Neural progenitor cell (in vitro differentiated cells): ENCODE data around the gene MED9. TPM values are rescaled to one million over a fixed set of nuclear protein-coding genes. Genes with fewer than 3 reads are reported as not detected.

Experiments
- DNase-seq: peaks from one replicate; pipeline ENCODE4 v3.0.0-alpha.2; 2016; ENCODE audit warnings: low spot score
- H2AFZ ChIP-seq: fragments of 200-600 bp; sonication (generic); replicated peaks from 2 replicates; pipeline ENCODE4 v1.6.1; 2016; ENCODE audit warnings: antibody characterized with exemption
- H3F3A ChIP-seq: fragments of 200-600 bp; sonication (generic); 2 replicates; pipeline ENCODE4 v1.6.1; 2016; ENCODE audit warnings: antibody characterized with exemption, low read depth
- H3K27ac ChIP-seq: fragments of 200-600 bp; sonication (generic); 2 replicates; pipeline ENCODE4 v1.5.1; 2016; ENCODE audit warnings: mild to moderate bottlenecking
- H3K27me3 ChIP-seq: fragments of 200-600 bp; sonication (generic); 2 replicates; pipeline ENCODE4 v1.6.1; 2016; ENCODE audit warnings: mild to moderate bottlenecking, moderate library complexity
- H3K36me3 ChIP-seq: fragments of 200-600 bp; sonication (generic); 2 replicates; pipeline ENCODE4 v1.5.1; 2016
- H3K4me1 ChIP-seq: fragments of 200-600 bp; sonication (generic); 2 replicates; pipeline ENCODE4 v1.6.1; 2016; ENCODE audit warnings: mixed run types
- H3K4me2 ChIP-seq: fragments of 200-600 bp; sonication (generic); 2 replicates; pipeline ENCODE4 v1.6.1; 2016
- H3K4me3 ChIP-seq: fragments of 200-600 bp; sonication (generic); 2 replicates; pipeline ENCODE4 v1.5.1; 2016
- H3K79me2 ChIP-seq: fragments of 200-600 bp; sonication (generic); 2 replicates; pipeline ENCODE4 v1.6.1; 2016; ENCODE audit warnings: low read depth
- H3K9ac ChIP-seq: fragments of 200-600 bp; sonication (generic); 2 replicates; pipeline ENCODE4 v1.6.1; 2016
- H3K9me3 ChIP-seq: fragments of 200-600 bp; sonication (generic); 2 replicates; pipeline ENCODE4 v1.5.1; 2016; ENCODE audit warnings: low read depth
- H4K20me1 ChIP-seq: fragments of 200-600 bp; sonication (generic); 2 replicates; pipeline ENCODE4 v1.6.1; 2016; ENCODE audit warnings: low read depth
- H3K27ac Mint-ChIP-seq: 3 replicates; pipeline ENCODE4 v1.8.0; 2021; ENCODE audit warnings: mixed read lengths
- H3K27me3 Mint-ChIP-seq: 2 replicates; pipeline ENCODE4 v1.8.0; 2022; ENCODE audit warnings: low read depth, mild to moderate bottlenecking, inconsistent platforms, moderate library complexity, mixed read lengths; ENCODE audit not compliant: insufficient read depth
- H3K36me3 Mint-ChIP-seq: 3 replicates; pipeline ENCODE4 v1.8.0; 2021; ENCODE audit warnings: mixed read lengths
- H3K4me1 Mint-ChIP-seq: 3 replicates; pipeline ENCODE4 v1.8.0; 2021; ENCODE audit warnings: mixed read lengths
- H3K4me3 Mint-ChIP-seq: 3 replicates; pipeline ENCODE4 v1.8.0; 2021; ENCODE audit warnings: mild to moderate bottlenecking, moderate library complexity, mixed read lengths
- H3K9me3 Mint-ChIP-seq: 3 replicates; pipeline ENCODE4 v1.8.0; 2020; ENCODE audit warnings: mixed read lengths
- EZH2 ChIP-seq: fragments of 200-600 bp; sonication (generic); IDR thresholded peaks from 2 replicates; pipeline ENCODE4 v1.6.1; 2017; ENCODE audit warnings: antibody characterized with exemption, mild to moderate bottlenecking, moderate library complexity
- EZH2phosphoT487 ChIP-seq: fragments of 200-600 bp; sonication (generic); IDR thresholded peaks from 2 replicates; pipeline ENCODE4 v1.6.1; 2017; ENCODE audit warnings: antibody characterized with exemption
- total RNA-seq: library from RNA; depleted of rRNA; stranded (reverse); fragments of >200 nt; gene quantifications from 2 replicates; pipeline ENCODE4 v1.2.3, GENCODE V29; 2015; ENCODE audit warnings: low replicate concordance
- TF ChIP-seq, protein P1 (sequence below): fragments of 200-600 bp; sonication (generic); IDR thresholded peaks from 2 replicates; pipeline ENCODE4 v1.5.1; 2017; ENCODE audit warnings: antibody characterized with exemption, mild to moderate bottlenecking

The MED9 gene
- total RNA-seq, 1 donor from 2014 or later, result 15.7 TPM

DNA sequence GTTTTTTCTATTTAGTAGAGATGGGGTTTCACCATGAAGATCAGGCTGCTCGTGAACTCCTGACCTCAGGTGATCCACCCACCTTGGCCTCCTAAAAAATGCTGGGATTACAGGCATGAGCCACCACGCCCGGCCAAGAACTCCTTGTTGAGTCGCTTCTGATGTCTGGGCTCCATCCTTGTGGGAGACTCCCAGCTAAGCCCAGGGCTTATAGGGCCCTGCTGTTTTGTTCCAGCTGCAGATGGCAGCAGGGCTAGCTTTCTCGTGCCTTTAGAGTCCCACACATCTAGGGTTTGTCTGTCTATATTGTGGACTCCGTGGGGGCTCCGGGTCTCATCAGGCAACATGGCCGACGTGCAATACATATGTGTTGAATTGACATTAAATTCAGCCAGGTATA lies 39.3 kb upstream of the MED9 start:
- Histone ChIP-seq H3K36me3 (no peaks in the 10 kb centered on the region), H3K4me1 (peaks cover 5% of the 10 kb centered on the region), H3K4me2 (no peak overlapping the region), H3K79me2 (no peaks in the 10 kb centered on the region), H2AFZ (no peak overlapping the region), H4K20me1 (no peaks in the 10 kb centered on the region), H3K9me3 (no peaks in the 10 kb centered on the region), H3K27ac (no peak overlapping the region), H3K27me3 (peaks cover 2% of the 10 kb centered on the region), H3K9ac (no peak overlapping the region), H3F3A (peaks cover 5% of the 10 kb centered on the region), H3K4me3 (no peak overlapping the region)
- H3K4me1 Mint-ChIP-seq, result peaks cover 12% of the 10 kb centered on the region
- H3K9me3 Mint-ChIP-seq, result peaks cover 3% of the 10 kb centered on the region
- H3K27me3 Mint-ChIP-seq, result peaks cover 5% of the 10 kb centered on the region
- peaks cover 2% of the 10 kb centered on the region for H3K36me3 Mint-ChIP-seq
- TF ChIP-seq EZH2 (no peak), EZH2phosphoT487 (no peak)
- TF ChIP-seq, protein P1, sequence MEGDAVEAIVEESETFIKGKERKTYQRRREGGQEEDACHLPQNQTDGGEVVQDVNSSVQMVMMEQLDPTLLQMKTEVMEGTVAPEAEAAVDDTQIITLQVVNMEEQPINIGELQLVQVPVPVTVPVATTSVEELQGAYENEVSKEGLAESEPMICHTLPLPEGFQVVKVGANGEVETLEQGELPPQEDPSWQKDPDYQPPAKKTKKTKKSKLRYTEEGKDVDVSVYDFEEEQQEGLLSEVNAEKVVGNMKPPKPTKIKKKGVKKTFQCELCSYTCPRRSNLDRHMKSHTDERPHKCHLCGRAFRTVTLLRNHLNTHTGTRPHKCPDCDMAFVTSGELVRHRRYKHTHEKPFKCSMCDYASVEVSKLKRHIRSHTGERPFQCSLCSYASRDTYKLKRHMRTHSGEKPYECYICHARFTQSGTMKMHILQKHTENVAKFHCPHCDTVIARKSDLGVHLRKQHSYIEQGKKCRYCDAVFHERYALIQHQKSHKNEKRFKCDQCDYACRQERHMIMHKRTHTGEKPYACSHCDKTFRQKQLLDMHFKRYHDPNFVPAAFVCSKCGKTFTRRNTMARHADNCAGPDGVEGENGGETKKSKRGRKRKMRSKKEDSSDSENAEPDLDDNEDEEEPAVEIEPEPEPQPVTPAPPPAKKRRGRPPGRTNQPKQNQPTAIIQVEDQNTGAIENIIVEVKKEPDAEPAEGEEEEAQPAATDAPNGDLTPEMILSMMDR, result no peak
- H3K4me3 Mint-ChIP-seq, result no peak overlapping the region
- no peak overlapping the region for H3K27ac Mint-ChIP-seq
- no peak for DNase-seq

DNA sequence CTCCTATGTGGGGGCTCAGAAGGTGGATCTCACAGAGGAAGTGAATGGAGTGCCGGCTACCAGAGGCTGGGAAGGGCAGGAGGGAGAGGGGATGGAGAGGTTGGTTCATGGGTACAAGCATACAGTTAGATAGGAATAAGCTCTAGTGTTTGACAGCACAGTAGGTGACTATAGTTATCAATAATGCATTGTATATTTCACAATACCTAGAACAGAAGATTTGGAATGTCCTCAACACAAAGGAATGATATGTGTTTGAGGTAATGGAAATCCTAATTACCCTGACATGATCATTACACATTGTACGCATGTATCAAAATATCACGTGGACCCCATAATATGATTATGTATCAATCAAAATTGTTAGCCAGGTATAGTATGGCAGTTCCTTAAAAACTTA lies 38.9 kb upstream of the MED9 start:
- H3K27ac Mint-ChIP-seq, result no peak overlapping the region
- no peak overlapping the region for H3K27ac ChIP-seq
- peaks cover 5% of the 10 kb centered on the region for H3K4me1 ChIP-seq

DNA sequence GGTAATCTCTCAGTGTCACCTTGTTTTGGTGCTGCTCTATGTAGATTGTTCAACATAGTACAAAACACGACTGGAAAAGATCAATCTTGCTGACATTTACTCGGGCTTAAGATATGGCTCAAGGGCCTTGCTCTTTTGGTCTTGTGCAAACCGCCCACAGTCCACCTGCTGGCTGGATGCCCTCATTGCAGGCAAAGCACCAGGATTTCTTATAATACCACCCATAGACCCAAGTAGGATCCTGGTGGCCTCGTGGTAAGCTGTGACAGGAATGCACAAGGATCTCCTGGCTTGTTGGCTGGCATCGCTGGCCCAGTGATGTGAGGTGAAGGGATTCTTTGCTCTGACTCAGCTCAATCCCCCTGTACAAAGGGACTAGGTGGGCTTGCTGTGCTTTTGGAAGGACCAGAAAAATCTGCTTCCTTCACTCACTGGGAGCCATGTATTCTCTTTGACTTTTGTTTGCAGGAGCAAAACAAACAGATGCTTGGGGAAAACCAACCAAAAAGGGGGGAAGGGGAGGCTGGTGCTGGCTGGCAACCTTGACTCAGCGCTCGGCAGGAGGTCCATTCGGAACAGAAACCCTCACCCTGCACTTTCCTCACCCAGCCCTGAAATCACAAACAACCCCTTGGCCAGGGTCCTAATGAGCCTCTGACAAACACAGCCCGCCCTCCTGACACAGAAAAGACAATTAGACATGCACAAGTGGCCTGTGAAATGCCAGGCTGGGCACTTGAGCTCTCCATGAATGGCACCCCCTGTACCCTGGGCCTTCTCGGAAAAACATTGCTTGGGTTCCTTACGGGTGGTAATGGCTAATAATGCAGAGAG lies 36.6 kb upstream of the MED9 start:
- H3K27ac ChIP-seq, result no peak overlapping the region
- Mint-ChIP-seq H3K9me3 (peaks cover 7% of the 10 kb centered on the region), H3K4me3 (no peak overlapping the region), H3K4me1 (peaks cover 17% of the 10 kb centered on the region), H3K27ac (peak overlapping the region; percentile 42), H3K27me3 (peaks cover 5% of the 10 kb centered on the region), H3K36me3 (peaks cover 2% of the 10 kb centered on the region)
- peak; percentile 62 for DNase-seq
- H3K79me2 ChIP-seq, result no peaks in the 10 kb centered on the region
- H3K4me1 ChIP-seq, result peaks cover 5% of the 10 kb centered on the region
- H3F3A ChIP-seq, result peaks cover 5% of the 10 kb centered on the region
- H3K9ac ChIP-seq, result no peak overlapping the region
- H3K36me3 ChIP-seq, result no peaks in the 10 kb centered on the region
- TF ChIP-seq, protein P1, result peak; percentile 59
- TF ChIP-seq EZH2, result no peak
- TF ChIP-seq EZH2phosphoT487, result no peak
- no peak overlapping the region for H2AFZ ChIP-seq
- H4K20me1 ChIP-seq, result no peaks in the 10 kb centered on the region
- H3K27me3 ChIP-seq, result no peaks in the 10 kb centered on the region
- no peak overlapping the region for H3K4me3 ChIP-seq
- H3K4me2 ChIP-seq, result no peak overlapping the region
- H3K9me3 ChIP-seq, result no peaks in the 10 kb centered on the region

More for the DNA sequence above, 38.9 kb upstream of the MED9 start:
- Histone ChIP-seq H4K20me1 (no peaks in the 10 kb centered on the region), H3K27me3 (peaks cover 2% of the 10 kb centered on the region), H3K4me3 (no peak overlapping the region), H3K36me3 (no peaks in the 10 kb centered on the region), H3K9ac (no peak overlapping the region), H3K4me2 (no peak overlapping the region), H3K9me3 (no peaks in the 10 kb centered on the region), H3F3A (peaks cover 5% of the 10 kb centered on the region), H3K79me2 (no peaks in the 10 kb centered on the region), H2AFZ (no peak overlapping the region)
- H3K4me1 Mint-ChIP-seq, result peaks cover 12% of the 10 kb centered on the region
- peaks cover 5% of the 10 kb centered on the region for H3K27me3 Mint-ChIP-seq
- TF ChIP-seq EZH2phosphoT487, result no peak
- TF ChIP-seq, protein P1, result no peak
- TF ChIP-seq EZH2, result no peak
- H3K9me3 Mint-ChIP-seq, result peaks cover 3% of the 10 kb centered on the region
- H3K36me3 Mint-ChIP-seq, result peaks cover 2% of the 10 kb centered on the region
- DNase-seq, result no peak
- no peak overlapping the region for H3K4me3 Mint-ChIP-seq
